ENCODE measurements around the gene ADAM15. TPM values are rescaled to one million over a fixed set of nuclear protein-coding genes. Genes with fewer than 3 reads are reported as not detected.

Gene ADAM15
- total RNA-seq, 1 donor from 2014 or later, result 68.3 TPM

GRCh38 chr1:155079487-155080311 is 28.6 kb downstream of the ADAM15 start:
- TF ChIP-seq CTCF (IDR thresholded peaks at IDR 0.05; ENCODE audit: insufficient read depth, low read depth, low read length), result no peak
- TF ChIP-seq EZH2 (IDR thresholded peaks at IDR 0.05; ENCODE audit: insufficient read depth, low read length), result peak; percentile 80
- no peaks in the 10 kb centered on the region for H3K79me2 ChIP-seq (ENCODE audit: insufficient read depth, low read length)
- DNase-seq (ENCODE audit: low read depth) (no peak), FAIRE-seq (no peak)
- H4K20me1 ChIP-seq (ENCODE audit: insufficient read depth, low read length), result peaks cover 13% of the 10 kb centered on the region
- H3K36me3 ChIP-seq (ENCODE audit: insufficient read depth, low read length), result no peaks in the 10 kb centered on the region
- no peak overlapping the region for H3K27ac ChIP-seq (ENCODE audit: low read depth, low read length)
- Mint-ChIP-seq H3K36me3 (ENCODE audit: low read depth, unreplicated experiment) (peaks cover 4% of the 10 kb centered on the region), H3K27ac (ENCODE audit: unreplicated experiment) (peak overlapping the region; percentile 55), H3K9me3 (ENCODE audit: unreplicated experiment) (no peaks in the 10 kb centered on the region), H3K4me3 (ENCODE audit: unreplicated experiment) (peak overlapping the region; percentile 88), H3K4me1 (ENCODE audit: low read depth, unreplicated experiment) (peaks cover 12% of the 10 kb centered on the region), H3K27me3 (ENCODE audit: low read depth, unreplicated experiment) (peaks cover 46% of the 10 kb centered on the region)
- no peak overlapping the region for H2AFZ ChIP-seq (ENCODE audit: low read depth, low read length)
- no peak overlapping the region for H3K4me3 ChIP-seq (ENCODE audit: insufficient read depth, low read depth, low read length)
- peaks cover 21% of the 10 kb centered on the region for H3K4me1 ChIP-seq (ENCODE audit: insufficient read depth, low read length)
- H3K4me2 ChIP-seq (ENCODE audit: low read length), result peak overlapping the region; percentile 77
- no peaks in the 10 kb centered on the region for H3K9me3 ChIP-seq (ENCODE audit: insufficient read depth, low read depth, low read length)
- H3K27me3 ChIP-seq (ENCODE audit: insufficient read depth, low read length), result peaks cover 49% of the 10 kb centered on the region
- no peak overlapping the region for H3K9ac ChIP-seq (ENCODE audit: low read length)

GRCh38 chr1:155080312-155081228 is 29.5 kb downstream of the ADAM15 start:
- FAIRE-seq (no peak), DNase-seq (ENCODE audit: low read depth) (no peak)
- H3K4me1 ChIP-seq (ENCODE audit: insufficient read depth, low read length), result peaks cover 24% of the 10 kb centered on the region
- no peak overlapping the region for H3K4me3 ChIP-seq (ENCODE audit: insufficient read depth, low read depth, low read length)
- no peak overlapping the region for H3K27ac Mint-ChIP-seq (ENCODE audit: unreplicated experiment)
- peaks cover 40% of the 10 kb centered on the region for H3K27me3 Mint-ChIP-seq (ENCODE audit: low read depth, unreplicated experiment)
- H3K9me3 Mint-ChIP-seq (ENCODE audit: unreplicated experiment), result no peaks in the 10 kb centered on the region
- H3K9me3 ChIP-seq (ENCODE audit: insufficient read depth, low read depth, low read length), result no peaks in the 10 kb centered on the region
- no peak for TF ChIP-seq CTCF (IDR thresholded peaks at IDR 0.05; ENCODE audit: insufficient read depth, low read depth, low read length)
- TF ChIP-seq EZH2 (IDR thresholded peaks at IDR 0.05; ENCODE audit: insufficient read depth, low read length), result peak; percentile 28
- no peak overlapping the region for H3K9ac ChIP-seq (ENCODE audit: low read length)
- no peak overlapping the region for H2AFZ ChIP-seq (ENCODE audit: low read depth, low read length)
- H3K4me2 ChIP-seq (ENCODE audit: low read length), result peak overlapping the region; percentile 77
- no peaks in the 10 kb centered on the region for H3K36me3 ChIP-seq (ENCODE audit: insufficient read depth, low read length)
- H3K27ac ChIP-seq (ENCODE audit: low read depth, low read length), result no peak overlapping the region
- H3K4me3 Mint-ChIP-seq (ENCODE audit: unreplicated experiment), result no peak overlapping the region
- H4K20me1 ChIP-seq (ENCODE audit: insufficient read depth, low read length), result peaks cover 13% of the 10 kb centered on the region
- H3K36me3 Mint-ChIP-seq (ENCODE audit: low read depth, unreplicated experiment), result peaks cover 4% of the 10 kb centered on the region
- H3K79me2 ChIP-seq (ENCODE audit: insufficient read depth, low read length), result no peaks in the 10 kb centered on the region
- H3K27me3 ChIP-seq (ENCODE audit: insufficient read depth, low read length), result peaks cover 43% of the 10 kb centered on the region
- peaks cover 13% of the 10 kb centered on the region for H3K4me1 Mint-ChIP-seq (ENCODE audit: low read depth, unreplicated experiment)

All from astrocyte (in vitro differentiated cells and primary cell).